Tibial nerve (tissue), 3 donors: ENCODE data around the gene CST4.

Source experiments
- CTCF ChIP-seq, 5 experiments: fragments of 200-600 bp in 3 of 5; fragments of 450-650 bp in 2 of 5; sonication (generic) in 3 of 5; IDR thresholded peaks; one replicate each; pipeline ENCODE4 v1.5.1; 2016 to 2019; ENCODE audit warnings: antibody characterized with exemption in 5 of 5, mild to moderate bottlenecking in 3 of 5, moderate library complexity in 2 of 5
- POLR2A ChIP-seq, 2 donors: fragments of 450-650 bp; IDR thresholded peaks; one replicate each; pipeline ENCODE4 v1.6.1; 2017; ENCODE audit warnings: antibody characterized with exemption in 2 of 2, mild to moderate bottlenecking in 2 of 2, moderate library complexity in 2 of 2

GRCh38 chr20:23654000-23654399, 34.8 kb downstream of the CST4 start:
- no peak for TF ChIP-seq CTCF (IDR thresholded peaks at IDR 0.05)
- no peak for TF ChIP-seq POLR2A (IDR thresholded peaks at IDR 0.05)
